ENCODE data around the gene H2BK1. TPM values are rescaled to one million over a fixed set of nuclear protein-coding genes. Genes with fewer than 3 reads are reported as not detected.

The H2BK1 gene
- total and polyA plus RNA-seq, 10 donors = 0.24 TPM; not detected in 9

- intact Hi-C loops (cut with DNase I; ENCODE audit: low total_unique reads) = no loop called here
Observed at GRCh38 chr7:151161757-151162156, 48.5 kb downstream of the H2BK1 start.

More at GRCh38 chr7:151161757-151162156, 48.5 kb downstream of the H2BK1 start:
- DNase-seq = no peak
- no peak for TF ChIP-seq POLR2A (IDR thresholded peaks at IDR 0.05)
- no peak for TF ChIP-seq CTCF (IDR thresholded peaks at IDR 0.05 in 8 of 11, conservative IDR thresholded peaks at IDR 0.05 in 3 of 11)
- no peak for TF ChIP-seq POLR2AphosphoS5 (IDR thresholded peaks at IDR 0.05)
- no peak overlapping the region for H3K4me3 ChIP-seq
- 72 to 94% (median 78%) methylated on average over 1 of the region's 1 CpG for WGBS, 5 donors
- no peak overlapping the region for H3K27ac ChIP-seq
- H3K9me3 ChIP-seq = no peaks in the 10 kb centered on the region
- H3K27me3 ChIP-seq (replicated peaks in 1 of 7) = peaks cover 0 to 54% (median 30%) of the 10 kb centered on the region in 7 donors
- H3K4me1 ChIP-seq = peaks cover 2 to 4% (median 4%) of the 10 kb centered on the region in 6 donors
- H3K36me3 ChIP-seq = no peaks in the 10 kb centered on the region

Other genes with a start within 250 kb of the H2BK1 start
- gene KCNH2, start 232.2 kb downstream of the H2BK1 start, total RNA-seq = 1 to 10 TPM; 1.6 to 5.1 (median 2.8) TPM
- 1 to 10 TPM in 2 of 3 donors, under 1 TPM in 1; 0.67 to 2.5 (median 1.3) TPM for gene KCNH2, start 232.2 kb downstream of the H2BK1 start, polyA plus RNA-seq
- gene NOS3, start 219.5 kb downstream of the H2BK1 start, total RNA-seq = 100 to 1,000 TPM; 106 to 455 (median 187) TPM
- 10 to 100 TPM; 11.9 to 81.1 (median 28.4) TPM for gene NOS3, start 219.5 kb downstream of the H2BK1 start, polyA plus RNA-seq
- gene ATG9B, start 186.0 kb downstream of the H2BK1 start, total RNA-seq = 1 to 10 TPM in 6 of 7 donors, under 1 TPM in 1; 0.66 to 3.8 (median 2.8) TPM
- gene ATG9B, start 186.0 kb downstream of the H2BK1 start, polyA plus RNA-seq = 1 to 10 TPM; 1.8 to 3.7 (median 1.9) TPM
- gene ABCB8, start 182.0 kb downstream of the H2BK1 start, total RNA-seq = 10 to 100 TPM; 22.5 to 42.6 (median 29.1) TPM
- gene ABCB8, start 182.0 kb downstream of the H2BK1 start, polyA plus RNA-seq = 10 to 100 TPM; 12.9 to 21.1 (median 17.2) TPM
- gene ASIC3, start 162.0 kb downstream of the H2BK1 start, total RNA-seq = 1 to 10 TPM; 1.5 to 5.0 (median 2.9) TPM
- 1 to 10 TPM; 1.1 to 3.7 (median 2.6) TPM for gene ASIC3, start 162.0 kb downstream of the H2BK1 start, polyA plus RNA-seq
- gene CDK5, start 152.6 kb downstream of the H2BK1 start, total RNA-seq = 10 to 100 TPM in 4 of 7 donors, 1 to 10 TPM in 3; 7.5 to 17.9 (median 11.2) TPM
- gene CDK5, start 152.6 kb downstream of the H2BK1 start, polyA plus RNA-seq = 10 to 100 TPM in 1 of 3 donors, 1 to 10 TPM in 2; 6.3 to 10.1 (median 9.2) TPM
- 100 to 1,000 TPM in 1 of 7 donors, 10 to 100 TPM in 6; 58.9 to 112 (median 85.2) TPM for gene SLC4A2, start 150.9 kb downstream of the H2BK1 start, total RNA-seq
- gene SLC4A2, start 150.9 kb downstream of the H2BK1 start, polyA plus RNA-seq = 100 to 1,000 TPM in 1 of 3 donors, 10 to 100 TPM in 2; 43.9 to 122 (median 99.4) TPM
- gene FASTK, start 129.7 kb downstream of the H2BK1 start, total RNA-seq = 100 to 1,000 TPM in 1 of 7 donors, 10 to 100 TPM in 6; 72.9 to 102 (median 77.6) TPM
- 100 to 1,000 TPM in 2 of 3 donors, 10 to 100 TPM in 1; 83.9 to 183 (median 136) TPM for gene FASTK, start 129.7 kb downstream of the H2BK1 start, polyA plus RNA-seq
- gene TMUB1, start 127.0 kb downstream of the H2BK1 start, total RNA-seq = 10 to 100 TPM; 27.1 to 47.8 (median 38.2) TPM
- gene TMUB1, start 127.0 kb downstream of the H2BK1 start, polyA plus RNA-seq = 10 to 100 TPM; 43.0 to 73.4 (median 45.9) TPM
- gene AGAP3, start 124.0 kb downstream of the H2BK1 start, total RNA-seq = 10 to 100 TPM; 43.2 to 94.4 (median 73.0) TPM
- 10 to 100 TPM; 21.8 to 79.1 (median 51.2) TPM for gene AGAP3, start 124.0 kb downstream of the H2BK1 start, polyA plus RNA-seq
- gene GBX1, start 42.8 kb downstream of the H2BK1 start, total RNA-seq = not detected
- not detected for gene GBX1, start 42.8 kb downstream of the H2BK1 start, polyA plus RNA-seq
- not detected for gene ASB10, start 23.2 kb downstream of the H2BK1 start, total RNA-seq
- gene ASB10, start 23.2 kb downstream of the H2BK1 start, polyA plus RNA-seq = not detected
- 10 to 100 TPM; 22.7 to 30.0 (median 29.8) TPM for gene ABCF2, start 16.7 kb upstream of the H2BK1 start, total RNA-seq
- gene ABCF2, start 16.7 kb upstream of the H2BK1 start, polyA plus RNA-seq = 10 to 100 TPM in 2 of 3 donors, 1 to 10 TPM in 1; 9.2 to 19.3 (median 12.9) TPM
- gene CHPF2, start 22.0 kb upstream of the H2BK1 start, total RNA-seq = 10 to 100 TPM; 39.9 to 55.4 (median 47.6) TPM
- 10 to 100 TPM; 16.3 to 30.0 (median 27.8) TPM for gene CHPF2, start 22.0 kb upstream of the H2BK1 start, polyA plus RNA-seq
- 10 to 100 TPM; 12.0 to 40.2 (median 18.1) TPM for gene SMARCD3, start 38.2 kb upstream of the H2BK1 start, total RNA-seq
- gene SMARCD3, start 38.2 kb upstream of the H2BK1 start, polyA plus RNA-seq = 10 to 100 TPM in 2 of 3 donors, 1 to 10 TPM in 1; 8.8 to 16.2 (median 15.1) TPM
- 10 to 100 TPM; 60.2 to 80.9 (median 70.2) TPM for gene NUB1, start 131.3 kb upstream of the H2BK1 start, total RNA-seq
- 10 to 100 TPM; 25.2 to 48.2 (median 26.1) TPM for gene NUB1, start 131.3 kb upstream of the H2BK1 start, polyA plus RNA-seq
- gene WDR86, start 199.6 kb upstream of the H2BK1 start, total RNA-seq = 10 to 100 TPM; 15.4 to 71.9 (median 58.1) TPM
- 10 to 100 TPM in 1 of 3 donors, 1 to 10 TPM in 2; 2.8 to 29.5 (median 8.6) TPM for gene WDR86, start 199.6 kb upstream of the H2BK1 start, polyA plus RNA-seq
- gene CRYGN, start 229.7 kb upstream of the H2BK1 start, total RNA-seq = 1 to 10 TPM in 3 of 7 donors, under 1 TPM in 3, not detected in 1; 0.17 to 2.5 (median 0.92) TPM
- under 1 TPM; 0.27 to 0.72 (median 0.32) TPM for gene CRYGN, start 229.7 kb upstream of the H2BK1 start, polyA plus RNA-seq

Data from spleen (tissue), 11 donors.